Measurements from ENCODE around the gene GLI3.

DNA sequence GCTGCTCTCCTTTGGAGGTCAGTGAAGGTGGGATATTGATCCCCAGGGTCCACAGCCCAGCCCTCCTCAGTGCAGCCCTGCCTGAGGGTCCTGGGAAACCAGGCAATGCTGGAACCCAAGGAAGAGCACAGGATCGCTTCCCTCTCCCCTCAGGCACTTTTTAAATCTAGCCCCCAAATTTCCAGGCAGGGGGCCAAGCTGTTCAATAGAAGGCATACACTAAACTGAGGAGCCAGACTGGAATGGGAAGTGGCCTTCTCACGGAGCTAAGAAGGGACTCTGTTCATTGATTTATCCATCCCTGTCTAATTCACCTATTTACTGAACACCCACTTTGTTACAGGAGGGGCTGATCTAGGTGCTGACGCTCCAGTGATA is 60.3 kb downstream of the GLI3 start:
- TF ChIP-seq, protein P1, sequence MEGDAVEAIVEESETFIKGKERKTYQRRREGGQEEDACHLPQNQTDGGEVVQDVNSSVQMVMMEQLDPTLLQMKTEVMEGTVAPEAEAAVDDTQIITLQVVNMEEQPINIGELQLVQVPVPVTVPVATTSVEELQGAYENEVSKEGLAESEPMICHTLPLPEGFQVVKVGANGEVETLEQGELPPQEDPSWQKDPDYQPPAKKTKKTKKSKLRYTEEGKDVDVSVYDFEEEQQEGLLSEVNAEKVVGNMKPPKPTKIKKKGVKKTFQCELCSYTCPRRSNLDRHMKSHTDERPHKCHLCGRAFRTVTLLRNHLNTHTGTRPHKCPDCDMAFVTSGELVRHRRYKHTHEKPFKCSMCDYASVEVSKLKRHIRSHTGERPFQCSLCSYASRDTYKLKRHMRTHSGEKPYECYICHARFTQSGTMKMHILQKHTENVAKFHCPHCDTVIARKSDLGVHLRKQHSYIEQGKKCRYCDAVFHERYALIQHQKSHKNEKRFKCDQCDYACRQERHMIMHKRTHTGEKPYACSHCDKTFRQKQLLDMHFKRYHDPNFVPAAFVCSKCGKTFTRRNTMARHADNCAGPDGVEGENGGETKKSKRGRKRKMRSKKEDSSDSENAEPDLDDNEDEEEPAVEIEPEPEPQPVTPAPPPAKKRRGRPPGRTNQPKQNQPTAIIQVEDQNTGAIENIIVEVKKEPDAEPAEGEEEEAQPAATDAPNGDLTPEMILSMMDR (conservative IDR thresholded peaks at IDR 0.05 in 1 of 2, IDR thresholded peaks at IDR 0.05 in 1 of 2; ENCODE audit: low read depth in 1 of 2, low read length in 2 of 2), result no peak
- TF ChIP-seq EZH2 (IDR thresholded peaks at IDR 0.05; ENCODE audit: low read length, missing control alignments), result no peak

Measured in fibroblast of lung (primary cell).